Parathyroid adenoma (tissue), 2 donors: ENCODE measurements around the gene CCSER2.

Experiments
- H2AFZ ChIP-seq: fragments of 300-600 bp; sonication (generic); one replicate; pipeline ENCODE4 v1.7.0; 2017; ENCODE audit warnings: antibody characterized with exemption, mild to moderate bottlenecking
- H3K27ac ChIP-seq: fragments of 300-600 bp; sonication (generic); one replicate; pipeline ENCODE4 v1.7.0; 2017
- H3K27me3 ChIP-seq: fragments of 300-600 bp; sonication (generic); one replicate; pipeline ENCODE4 v1.7.0; 2017; ENCODE audit warnings: low read length; ENCODE audit not compliant: control insufficient read depth, insufficient read depth
- H3K36me3 ChIP-seq: fragments of 300-600 bp; sonication (generic); one replicate; pipeline ENCODE4 v1.7.0; 2017; ENCODE audit warnings: low read length; ENCODE audit not compliant: control insufficient read depth, insufficient read depth
- H3K4me1 ChIP-seq: fragments of 300-600 bp; sonication (generic); one replicate; pipeline ENCODE4 v1.7.0; 2017; ENCODE audit warnings: control low read depth
- H3K4me2 ChIP-seq: fragments of 300-600 bp; sonication (generic); one replicate; pipeline ENCODE4 v1.7.0; 2017; ENCODE audit warnings: low read length
- H3K4me3 ChIP-seq: fragments of 300-600 bp; sonication (generic); one replicate; pipeline ENCODE4 v1.7.0; 2017; ENCODE audit warnings: low read depth, low read length
- H3K79me2 ChIP-seq: fragments of 300-600 bp; sonication (generic); one replicate; pipeline ENCODE4 v1.7.0; 2017; ENCODE audit warnings: control low read depth
- H3K9ac ChIP-seq: fragments of 300-600 bp; sonication (generic); one replicate; pipeline ENCODE4 v1.7.0; 2017; ENCODE audit warnings: mild to moderate bottlenecking
- H3K9me3 ChIP-seq: fragments of 300-600 bp; sonication (generic); one replicate; pipeline ENCODE4 v1.7.0; 2017; ENCODE audit warnings: low read length; ENCODE audit not compliant: control insufficient read depth
- CTCF ChIP-seq: fragments of 300-600 bp; sonication (generic); IDR thresholded peaks from one replicate; pipeline ENCODE4 v1.7.0; 2017; ENCODE audit warnings: antibody characterized with exemption, mild to moderate bottlenecking
- donor health status: primary hyperparathyroidism.

CCSER2 gene

GRCh38 chr10:84499846-84500245 is 171.5 kb downstream of the CCSER2 start:
- no peak for TF ChIP-seq CTCF

GRCh38 chr10:84510121-84510520 is 181.7 kb downstream of the CCSER2 start:
- H3K36me3 ChIP-seq = no peaks in the 10 kb centered on the region
- no peaks in the 10 kb centered on the region for H3K9me3 ChIP-seq
- H3K4me1 ChIP-seq = no peaks in the 10 kb centered on the region
- H3K79me2 ChIP-seq = peaks cover 2% of the 10 kb centered on the region
- no peak for TF ChIP-seq CTCF
- no peak overlapping the region for H3K9ac ChIP-seq
- no peak overlapping the region for H3K4me3 ChIP-seq
- no peaks in the 10 kb centered on the region for H3K27me3 ChIP-seq
- no peak overlapping the region for H3K27ac ChIP-seq
- H3K4me2 ChIP-seq = no peak overlapping the region
- no peak overlapping the region for H2AFZ ChIP-seq

More at GRCh38 chr10:84499846-84500245, 171.5 kb downstream of the CCSER2 start:
- Histone ChIP-seq H3K4me1 (no peaks in the 10 kb centered on the region), H2AFZ (no peak overlapping the region), H3K79me2 (peaks cover 5% of the 10 kb centered on the region), H3K36me3 (no peaks in the 10 kb centered on the region), H3K9ac (no peak overlapping the region), H3K4me2 (no peak overlapping the region), H3K9me3 (no peaks in the 10 kb centered on the region), H3K27ac (no peak overlapping the region), H3K4me3 (no peak overlapping the region), H3K27me3 (no peaks in the 10 kb centered on the region)

GRCh38 chr10:84511106-84511505 is 182.7 kb downstream of the CCSER2 start:
- Histone ChIP-seq H3K9ac (no peak overlapping the region), H3K4me3 (no peak overlapping the region), H3K27me3 (no peaks in the 10 kb centered on the region), H3K27ac (no peak overlapping the region), H3K9me3 (no peaks in the 10 kb centered on the region), H3K79me2 (peaks cover 2% of the 10 kb centered on the region), H3K36me3 (no peaks in the 10 kb centered on the region), H3K4me1 (no peaks in the 10 kb centered on the region), H2AFZ (no peak overlapping the region), H3K4me2 (no peak overlapping the region)
- TF ChIP-seq CTCF = no peak

GRCh38 chr10:84511709-84512285 is 183.4 kb downstream of the CCSER2 start:
- Histone ChIP-seq H3K27me3 (no peaks in the 10 kb centered on the region), H3K4me1 (no peaks in the 10 kb centered on the region), H3K9ac (no peak overlapping the region), H3K4me3 (no peak overlapping the region), H3K79me2 (peaks cover 2% of the 10 kb centered on the region), H3K36me3 (no peaks in the 10 kb centered on the region), H3K4me2 (no peak overlapping the region), H3K27ac (no peak overlapping the region), H3K9me3 (no peaks in the 10 kb centered on the region), H2AFZ (no peak overlapping the region)
- TF ChIP-seq CTCF = no peak

GRCh38 chr10:84517554-84517953 is 189.2 kb downstream of the CCSER2 start:
- Histone ChIP-seq H3K36me3 (no peaks in the 10 kb centered on the region), H3K4me1 (no peaks in the 10 kb centered on the region), H3K9ac (no peak overlapping the region), H3K4me2 (no peak overlapping the region), H3K27me3 (no peaks in the 10 kb centered on the region), H3K4me3 (no peak overlapping the region), H2AFZ (no peak overlapping the region), H3K9me3 (no peaks in the 10 kb centered on the region), H3K79me2 (no peaks in the 10 kb centered on the region), H3K27ac (no peak overlapping the region)
- TF ChIP-seq CTCF = no peak
